HepG2 (cell line): ENCODE data around the gene CALML5.

Experiments used
- ATM ChIP-seq: fragments of 450-650 bp; IDR thresholded peaks from 2 replicates; pipeline ENCODE4 v1.7.1; 2017; ENCODE audit warnings: mild to moderate bottlenecking, borderline replicate concordance
- CBFB ChIP-seq: sonication (generic); formaldehyde crosslinking; IDR thresholded peaks from 2 replicates; pipeline ENCODE4 v1.4.0; 2020; ENCODE audit warnings: missing genetic modification reagents
- CTCF ChIP-seq: sonication (generic); formaldehyde crosslinking; IDR thresholded peaks from 2 replicates; pipeline ENCODE4 v1.5.0; 2020; ENCODE audit warnings: mild to moderate bottlenecking, missing genetic modification reagents, moderate library complexity
- FOXJ3 ChIP-seq: sonication (generic); formaldehyde crosslinking; IDR thresholded peaks from 2 replicates; pipeline ENCODE4 v1.4.0; 2020; ENCODE audit warnings: missing genetic modification reagents, mild to moderate bottlenecking, borderline replicate concordance
- GABPB1 ChIP-seq: IDR thresholded peaks from 2 replicates; pipeline ENCODE4 v1.6.1; 2016; ENCODE audit warnings: mild to moderate bottlenecking, missing genetic modification reagents, moderate library complexity, missing compliant biosample characterization
- JUND ChIP-seq: sonication (generic); formaldehyde crosslinking; IDR thresholded peaks from 2 replicates; pipeline ENCODE4 v1.8.0; 2022; ENCODE audit warnings: mild to moderate bottlenecking, missing genetic modification reagents
- MXD1 ChIP-seq: sonication (generic); formaldehyde crosslinking; IDR thresholded peaks from 2 replicates; pipeline ENCODE4 v1.4.0; 2020; ENCODE audit warnings: mild to moderate bottlenecking, missing genetic modification reagents
- NR2C2 ChIP-seq: sonication (generic); formaldehyde crosslinking; IDR thresholded peaks from 2 replicates; pipeline ENCODE4 v1.4.0; 2020; ENCODE audit warnings: missing genetic modification reagents, mild to moderate bottlenecking, moderate library complexity, borderline replicate concordance
- POLR2A ChIP-seq, 2 experiments: IDR thresholded peaks; 2 replicates each; pipeline ENCODE4 v1.6.1; 2011; ENCODE audit warnings: low read depth in 2 of 2, low read length in 2 of 2, mild to moderate bottlenecking in 1 of 2, moderate library complexity in 1 of 2; ENCODE audit not compliant: insufficient read depth in 1 of 2
- RBFOX2 ChIP-seq: fragments of 200-400 bp; formaldehyde crosslinking; IDR thresholded peaks from 2 replicates; pipeline ENCODE4 v1.6.1; 2017; ENCODE audit warnings: low read depth, mild to moderate bottlenecking, low read length
- ZBTB2 ChIP-seq: sonication (generic); formaldehyde crosslinking; IDR thresholded peaks from 2 replicates; pipeline ENCODE4 v1.8.0; 2022; ENCODE audit warnings: low read depth, missing genetic modification reagents
- ZBTB33 ChIP-seq: sonication (generic); formaldehyde crosslinking; IDR thresholded peaks from 2 replicates; pipeline ENCODE4 v1.4.0; 2020; ENCODE audit warnings: missing genetic modification reagents
- ZNF672 ChIP-seq: sonication (generic); formaldehyde crosslinking; IDR thresholded peaks from 2 replicates; pipeline ENCODE4 v1.8.1; 2022; ENCODE audit warnings: missing genetic modification reagents

GRCh38 chr10:5540891-5541290 lies 41.5 kb upstream of the CALML5 start:
- TF ChIP-seq GABPB1 (CRISPR knock-in tag), result no peak
- no peak for TF ChIP-seq CTCF
- TF ChIP-seq ZNF672, result no peak
- TF ChIP-seq FOXJ3 (CRISPR knock-in tag), result no peak
- no peak for TF ChIP-seq CBFB (CRISPR knock-in tag)
- TF ChIP-seq MXD1 (CRISPR knock-in tag), result no peak
- TF ChIP-seq JUND, result no peak
- no peak for TF ChIP-seq RBFOX2
- TF ChIP-seq ZBTB2 (CRISPR knock-in tag), result no peak
- TF ChIP-seq NR2C2 (CRISPR knock-in tag), result no peak
- no peak for TF ChIP-seq POLR2A (IDR thresholded peaks at IDR 0.05; ENCODE audit: insufficient read depth in 1 of 2, low read depth in 2 of 2, low read length in 2 of 2)
- no peak for TF ChIP-seq ZBTB33 (CRISPR knock-in tag)
- TF ChIP-seq ATM, result no peak
